Keratinocyte (primary cell): Measurements from ENCODE around the gene NR1I3.

Experiments
- CTCF ChIP-seq, 3 experiments: IDR thresholded peaks in 1 of 3; conservative IDR thresholded peaks in 1 of 3; optimal IDR thresholded peaks in 1 of 3; 2 replicates in 2 of 3; 3 replicates in 1 of 3; pipeline versions ENCODE3 to v1.5.1; 2011; ENCODE audit warnings: low read length in 3 of 3, mild to moderate bottlenecking in 3 of 3, moderate library complexity in 2 of 3, control low read depth in 1 of 3, inconsistent platforms in 1 of 3; ENCODE audit not compliant: insufficient read depth in 2 of 3; ENCODE audit errors: extremely low read depth in 1 of 3
- EZH2 ChIP-seq: IDR thresholded peaks from one replicate; pipeline ENCODE4 v1.6.1; 2012; ENCODE audit warnings: inconsistent platforms, mild to moderate bottlenecking, low read length, moderate library complexity

DNA sequence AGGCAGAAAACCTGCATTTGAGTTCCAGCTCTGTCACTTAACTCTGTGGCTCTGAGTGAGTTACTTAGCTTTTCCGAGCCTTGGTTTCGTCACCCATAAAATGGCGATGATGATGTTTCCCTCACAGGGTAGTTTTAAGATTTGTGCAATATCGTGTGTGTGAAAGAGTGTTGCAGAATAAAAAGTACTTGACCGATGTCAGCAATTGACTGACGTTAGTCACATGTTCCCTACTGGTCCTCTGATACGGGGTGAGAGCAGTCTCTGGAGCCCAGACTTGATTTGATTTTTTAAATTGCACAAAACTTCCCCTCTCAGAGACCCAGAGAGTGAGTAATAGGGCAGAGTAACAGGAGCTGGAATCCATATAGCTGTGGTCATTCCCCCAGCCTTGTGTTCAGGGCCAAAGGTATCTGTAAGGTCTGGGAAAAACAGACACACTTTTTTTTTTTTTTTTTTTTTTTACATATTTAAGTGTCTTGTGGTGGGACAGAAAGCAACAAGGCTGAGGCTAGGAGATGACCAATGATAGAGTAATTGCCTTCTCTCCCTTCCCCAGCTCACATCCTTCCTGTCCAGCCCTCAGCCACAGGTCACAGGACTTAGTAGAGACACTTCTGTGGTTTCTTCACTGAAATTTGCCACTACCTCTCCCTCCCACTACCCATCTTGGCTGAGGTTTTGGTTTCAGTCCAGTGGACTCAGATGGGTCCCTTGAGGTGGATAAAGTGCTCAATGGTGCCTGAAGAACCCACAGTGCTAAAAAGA, 20.9 kb downstream of the NR1I3 start:
- TF ChIP-seq CTCF (optimal IDR thresholded peaks at IDR 0.05 in 1 of 3, IDR thresholded peaks at IDR 0.05 in 1 of 3, conservative IDR thresholded peaks at IDR 0.05 in 1 of 3; ENCODE audit: extremely low read depth in 1 of 3, insufficient read depth in 2 of 3, low read length in 3 of 3): no peak
- no peak for TF ChIP-seq EZH2
